ENCODE results near the gene PLRG1.

GRCh38 chr4:154593868-154594267 is 43.7 kb upstream of the PLRG1 start:
- no peak for TF ChIP-seq EZH2 (IDR thresholded peaks at IDR 0.05; ENCODE audit: borderline replicate concordance, insufficient read depth, low read length, poor library complexity, severe bottlenecking)
- TF ChIP-seq EP300 (conservative IDR thresholded peaks at IDR 0.05; ENCODE audit: poor library complexity, severe bottlenecking) = no peak
- TF ChIP-seq, protein P1, sequence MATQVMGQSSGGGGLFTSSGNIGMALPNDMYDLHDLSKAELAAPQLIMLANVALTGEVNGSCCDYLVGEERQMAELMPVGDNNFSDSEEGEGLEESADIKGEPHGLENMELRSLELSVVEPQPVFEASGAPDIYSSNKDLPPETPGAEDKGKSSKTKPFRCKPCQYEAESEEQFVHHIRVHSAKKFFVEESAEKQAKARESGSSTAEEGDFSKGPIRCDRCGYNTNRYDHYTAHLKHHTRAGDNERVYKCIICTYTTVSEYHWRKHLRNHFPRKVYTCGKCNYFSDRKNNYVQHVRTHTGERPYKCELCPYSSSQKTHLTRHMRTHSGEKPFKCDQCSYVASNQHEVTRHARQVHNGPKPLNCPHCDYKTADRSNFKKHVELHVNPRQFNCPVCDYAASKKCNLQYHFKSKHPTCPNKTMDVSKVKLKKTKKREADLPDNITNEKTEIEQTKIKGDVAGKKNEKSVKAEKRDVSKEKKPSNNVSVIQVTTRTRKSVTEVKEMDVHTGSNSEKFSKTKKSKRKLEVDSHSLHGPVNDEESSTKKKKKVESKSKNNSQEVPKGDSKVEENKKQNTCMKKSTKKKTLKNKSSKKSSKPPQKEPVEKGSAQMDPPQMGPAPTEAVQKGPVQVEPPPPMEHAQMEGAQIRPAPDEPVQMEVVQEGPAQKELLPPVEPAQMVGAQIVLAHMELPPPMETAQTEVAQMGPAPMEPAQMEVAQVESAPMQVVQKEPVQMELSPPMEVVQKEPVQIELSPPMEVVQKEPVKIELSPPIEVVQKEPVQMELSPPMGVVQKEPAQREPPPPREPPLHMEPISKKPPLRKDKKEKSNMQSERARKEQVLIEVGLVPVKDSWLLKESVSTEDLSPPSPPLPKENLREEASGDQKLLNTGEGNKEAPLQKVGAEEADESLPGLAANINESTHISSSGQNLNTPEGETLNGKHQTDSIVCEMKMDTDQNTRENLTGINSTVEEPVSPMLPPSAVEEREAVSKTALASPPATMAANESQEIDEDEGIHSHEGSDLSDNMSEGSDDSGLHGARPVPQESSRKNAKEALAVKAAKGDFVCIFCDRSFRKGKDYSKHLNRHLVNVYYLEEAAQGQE (IDR thresholded peaks at IDR 0.05; ENCODE audit: borderline replicate concordance) = no peak
- TF ChIP-seq POLR2AphosphoS5 (IDR thresholded peaks at IDR 0.05) = no peak
- TF ChIP-seq, protein P2, sequence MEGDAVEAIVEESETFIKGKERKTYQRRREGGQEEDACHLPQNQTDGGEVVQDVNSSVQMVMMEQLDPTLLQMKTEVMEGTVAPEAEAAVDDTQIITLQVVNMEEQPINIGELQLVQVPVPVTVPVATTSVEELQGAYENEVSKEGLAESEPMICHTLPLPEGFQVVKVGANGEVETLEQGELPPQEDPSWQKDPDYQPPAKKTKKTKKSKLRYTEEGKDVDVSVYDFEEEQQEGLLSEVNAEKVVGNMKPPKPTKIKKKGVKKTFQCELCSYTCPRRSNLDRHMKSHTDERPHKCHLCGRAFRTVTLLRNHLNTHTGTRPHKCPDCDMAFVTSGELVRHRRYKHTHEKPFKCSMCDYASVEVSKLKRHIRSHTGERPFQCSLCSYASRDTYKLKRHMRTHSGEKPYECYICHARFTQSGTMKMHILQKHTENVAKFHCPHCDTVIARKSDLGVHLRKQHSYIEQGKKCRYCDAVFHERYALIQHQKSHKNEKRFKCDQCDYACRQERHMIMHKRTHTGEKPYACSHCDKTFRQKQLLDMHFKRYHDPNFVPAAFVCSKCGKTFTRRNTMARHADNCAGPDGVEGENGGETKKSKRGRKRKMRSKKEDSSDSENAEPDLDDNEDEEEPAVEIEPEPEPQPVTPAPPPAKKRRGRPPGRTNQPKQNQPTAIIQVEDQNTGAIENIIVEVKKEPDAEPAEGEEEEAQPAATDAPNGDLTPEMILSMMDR (IDR thresholded peaks at IDR 0.05; ENCODE audit: poor library complexity, severe bottlenecking) = no peak

Measured in neural cell (in vitro differentiated cells).